ENCODE measurements around the gene OR8G5. TPM values are rescaled to one million over a fixed set of nuclear protein-coding genes. Genes with fewer than 3 reads are reported as not detected.

The OR8G5 gene
- polyA plus RNA-seq, 1 experiment = not detected

- no peaks in the 10 kb centered on the region for H3K27me3 ChIP-seq (ENCODE audit: control insufficient read depth, insufficient read depth, low read length)
- POLR2A ChIA-PET = no interaction called here
- CTCF ChIA-PET = no interaction called here
Observed at GRCh38 chr11:124313131-124313530, 57.0 kb downstream of the OR8G5 start.

GRCh38 chr11:124313849-124314248 is 57.7 kb downstream of the OR8G5 start, which contains the start of gene OR8D1:
Gene OR8D1 (minus strand): TSS chr11:124313949. CDS start chr11:124310766, 3,183 bp downstream.
- ChIA-PET POLR2A (no interaction called here), CTCF (interaction anchor here (0.7 kb wide), 1 partner anchor 17 kb away, joined by 3 read pairs; no protein-coding TSS in a partner anchor)
- Histone ChIP-seq H3K9me3 (ENCODE audit: control insufficient read depth, insufficient read depth, low read length) (no peaks in the 10 kb centered on the region), H3K27ac (ENCODE audit: low read depth, low read length) (no peak within 1 kb of the TSS), H3K4me3 (ENCODE audit: low read depth, low read length) (no peak within 1 kb of the TSS), H3K27me3 (ENCODE audit: control insufficient read depth, insufficient read depth, low read length) (no peaks in the 10 kb centered on the region)
- no peak for DNase-seq (ENCODE audit: low read depth, low spot score)
- no peak for TF ChIP-seq CTCF (IDR thresholded peaks at IDR 0.05; ENCODE audit: low read depth, low read length)

More at GRCh38 chr11:124313131-124313530, 57.0 kb downstream of the OR8G5 start:
- DNase-seq (ENCODE audit: low read depth, low spot score) = no peak
- Histone ChIP-seq H3K9me3 (ENCODE audit: control insufficient read depth, insufficient read depth, low read length) (no peaks in the 10 kb centered on the region), H3K4me3 (ENCODE audit: low read depth, low read length) (no peak overlapping the region), H3K27ac (ENCODE audit: low read depth, low read length) (no peak overlapping the region)
- no peak for TF ChIP-seq CTCF (IDR thresholded peaks at IDR 0.05; ENCODE audit: low read depth, low read length)

GRCh38 chr11:124315052-124315451 is 58.9 kb downstream of the OR8G5 start:
- POLR2A ChIA-PET = no interaction called here
- Histone ChIP-seq H3K9me3 (ENCODE audit: control insufficient read depth, insufficient read depth, low read length) (no peaks in the 10 kb centered on the region), H3K27ac (ENCODE audit: low read depth, low read length) (no peak overlapping the region), H3K4me3 (ENCODE audit: low read depth, low read length) (no peak overlapping the region), H3K27me3 (ENCODE audit: control insufficient read depth, insufficient read depth, low read length) (no peaks in the 10 kb centered on the region)
- no peak for TF ChIP-seq CTCF (IDR thresholded peaks at IDR 0.05; ENCODE audit: low read depth, low read length)
- CTCF ChIA-PET = interaction anchor here (0.5 to 0.9 kb wide), 2 partner anchors 150 to 245 kb away, joined by 3 to 5 read pairs; no protein-coding TSS in a partner anchor
- peak; percentile 30 for DNase-seq (ENCODE audit: low read depth, low spot score)

Other genes starting within 250 kb of the OR8G5 start
- gene OR10G4, start 243.4 kb upstream of the OR8G5 start, polyA plus RNA-seq (2011; rRNA removed) = not detected in 2 replicates
- not detected in 2 replicates for gene OR10G9, start 233.4 kb upstream of the OR8G5 start, polyA plus RNA-seq (2011; rRNA removed)
- not detected in 2 replicates for gene OR10G8, start 229.6 kb upstream of the OR8G5 start, polyA plus RNA-seq (2011; rRNA removed)
- not detected in 2 replicates for gene OR10G7, start 215.1 kb upstream of the OR8G5 start, polyA plus RNA-seq (2011; rRNA removed)
- gene VWA5A, start 140.9 kb upstream of the OR8G5 start, polyA plus RNA-seq (2011; rRNA removed) = 26.9 and 27.9 TPM in 2 replicates
- gene OR10D3, start 73.0 kb upstream of the OR8G5 start, polyA plus RNA-seq (2011; rRNA removed) = not detected in 2 replicates
- gene OR8G1, start 15.3 kb upstream of the OR8G5 start, polyA plus RNA-seq (2011; rRNA removed) = not detected in 2 replicates
- gene OR8D1, start 57.6 kb downstream of the OR8G5 start, polyA plus RNA-seq (2011; rRNA removed) = not detected in 2 replicates
- gene OR8D2, start 63.8 kb downstream of the OR8G5 start, polyA plus RNA-seq (2011; rRNA removed) = not detected in 2 replicates
- gene OR8B2, start 128.1 kb downstream of the OR8G5 start, polyA plus RNA-seq (2011; rRNA removed) = not detected in 2 replicates
- not detected in 2 replicates for gene OR8B3, start 142.6 kb downstream of the OR8G5 start, polyA plus RNA-seq (2011; rRNA removed)
- not detected in 2 replicates for gene OR8B4, start 168.5 kb downstream of the OR8G5 start, polyA plus RNA-seq (2011; rRNA removed)
- not detected in 2 replicates for gene OR8B8, start 189.3 kb downstream of the OR8G5 start, polyA plus RNA-seq (2011; rRNA removed)